NCI-H1436 treated with DMSO at 0.1 percent for 48 hours (cell line): ENCODE measurements around the gene THSD4.

ENCODE experiments used
- DNase-seq: peaks from one replicate; lab custom pipeline; 2025; lab: John Stamatoyannopoulos, UW

The THSD4 gene

DNA sequence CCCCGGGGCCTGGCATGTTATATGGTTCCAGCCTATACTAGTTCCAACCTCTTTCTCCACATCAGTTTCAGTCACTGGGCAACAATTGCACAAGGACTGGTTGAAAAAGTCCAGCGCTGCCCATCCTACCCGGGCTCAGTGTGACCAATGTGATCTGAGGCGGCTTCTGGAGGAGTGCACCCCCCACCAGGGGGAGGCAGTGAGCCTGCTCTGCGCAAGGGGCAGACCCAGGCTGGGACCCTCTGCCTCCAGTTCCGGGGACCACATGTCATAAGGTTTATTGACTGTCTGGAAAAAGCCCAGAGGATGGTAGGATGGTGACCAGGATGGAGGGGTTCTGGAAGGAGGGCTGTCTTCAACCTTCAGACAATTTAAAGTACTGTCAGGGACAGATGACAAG is 669.4 kb downstream of the THSD4 start:
- no peak for DNase-seq

DNA sequence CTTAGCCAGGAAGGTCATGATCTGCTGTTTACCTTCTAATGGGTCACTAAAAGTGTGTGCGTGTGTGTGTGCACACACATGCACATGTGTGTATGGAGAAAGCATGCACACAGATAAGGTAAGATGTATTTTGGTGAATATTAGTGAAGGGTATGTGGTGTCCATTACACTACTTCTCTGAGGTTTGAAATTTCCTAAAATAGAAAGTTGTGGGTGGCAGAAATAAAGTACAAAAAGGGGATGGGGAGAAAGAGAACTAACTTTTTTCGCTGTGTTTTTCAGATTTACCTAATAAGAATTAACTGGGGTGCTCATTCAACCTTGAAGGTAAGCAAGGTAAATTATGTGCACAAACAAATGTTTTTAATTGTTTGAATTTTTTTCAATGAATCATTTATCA is 670.7 kb downstream of the THSD4 start:
- no peak for DNase-seq

DNA sequence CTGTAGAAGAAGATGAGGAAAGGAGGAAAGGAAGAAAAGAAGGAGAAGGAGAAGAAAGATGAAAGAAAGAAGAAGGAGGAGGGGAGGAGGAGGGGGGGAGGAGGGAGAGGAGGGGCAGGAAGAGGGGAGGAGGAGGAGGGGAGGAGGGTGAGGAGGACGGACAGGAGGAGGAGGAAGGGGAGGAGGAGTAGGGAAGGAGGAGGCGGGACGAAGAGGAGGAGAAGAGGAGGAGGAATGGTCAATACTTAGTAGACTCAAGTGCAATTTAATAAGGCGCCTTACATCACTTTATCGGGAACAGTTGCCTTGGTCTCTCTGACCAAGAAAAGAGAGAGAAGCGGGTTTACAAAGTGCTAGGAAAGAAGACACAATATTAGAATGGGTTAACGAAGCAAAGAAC is 671.4 kb downstream of the THSD4 start:
- DNase-seq = no peak

DNA sequence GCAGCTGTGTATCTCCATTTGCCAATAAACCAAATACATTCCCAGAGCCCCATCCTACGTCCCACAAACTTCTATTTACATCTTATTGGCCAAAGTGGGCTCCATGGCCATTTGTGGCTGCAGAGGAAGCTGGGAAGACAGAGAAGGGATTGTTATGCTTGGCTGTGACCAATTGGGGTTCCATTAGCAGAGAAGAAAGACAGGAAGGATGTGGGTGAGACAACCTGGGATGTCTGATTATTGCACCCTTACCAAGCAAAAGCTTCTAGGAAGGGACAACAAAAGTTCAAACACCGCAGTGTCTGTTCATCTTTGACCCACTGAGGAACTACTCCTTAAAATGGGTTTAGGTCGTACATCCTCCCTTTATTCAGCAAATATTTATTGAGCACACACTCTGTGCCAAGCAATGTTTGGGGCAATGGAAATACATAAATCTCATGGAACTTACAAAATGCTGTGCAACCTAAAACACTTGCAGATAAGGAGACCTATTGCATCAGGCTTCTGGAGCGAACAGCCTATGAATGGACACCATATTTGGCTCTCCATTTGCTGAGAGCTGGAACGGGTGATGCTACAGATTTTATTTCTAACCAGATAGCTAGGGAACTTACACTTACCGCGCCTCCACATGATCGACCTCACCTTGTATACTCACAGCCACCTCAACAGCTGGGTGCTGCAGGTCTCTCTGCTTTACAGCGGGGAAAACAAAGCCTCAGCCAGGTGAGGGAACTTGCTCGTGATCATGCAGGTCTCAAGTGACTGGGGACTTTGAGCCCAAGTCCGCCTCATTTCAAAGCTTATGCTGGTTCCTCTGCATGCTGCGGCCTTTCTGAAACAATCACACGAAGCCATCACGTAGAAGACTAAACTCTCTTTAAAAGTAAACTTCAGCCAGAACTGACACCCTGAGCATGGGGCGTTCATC is 673.6 kb downstream of the THSD4 start:
- DNase-seq = no peak

DNA sequence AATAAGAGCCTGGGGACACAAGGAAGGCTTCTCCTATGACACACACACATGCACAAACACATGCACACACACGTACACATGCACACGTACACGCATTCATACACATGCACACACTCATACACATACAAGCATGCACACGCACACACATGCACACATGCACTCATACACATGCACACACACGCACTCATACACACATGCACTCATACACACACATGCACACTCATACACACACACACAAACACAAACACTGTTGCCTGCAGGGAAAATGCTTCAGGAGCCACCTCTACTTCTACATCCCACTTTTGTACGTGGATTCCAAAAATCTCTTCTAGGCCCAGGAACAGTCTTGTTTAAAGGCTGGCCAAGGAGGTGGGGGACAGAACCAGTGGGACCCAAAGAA is 674.3 kb downstream of the THSD4 start:
- no peak for DNase-seq

DNA sequence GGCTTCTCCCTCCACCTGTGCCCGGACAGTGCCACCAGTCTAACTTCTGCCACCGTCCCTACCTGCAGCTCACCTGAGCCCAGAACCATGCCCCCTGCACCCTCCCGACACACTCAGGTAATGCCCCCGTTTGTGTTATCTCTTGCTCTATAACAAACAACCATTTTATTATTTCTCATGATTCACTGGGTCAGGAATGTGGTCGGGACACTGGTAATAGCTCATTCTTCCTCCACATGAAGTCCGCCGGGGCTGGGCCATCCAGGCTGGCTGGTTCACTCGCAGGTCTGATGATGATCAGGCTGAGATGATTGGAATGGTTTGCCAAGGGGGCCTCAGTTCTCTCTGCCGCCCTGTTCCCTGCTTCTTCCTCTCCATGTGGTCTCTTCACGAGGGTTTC is 674.8 kb downstream of the THSD4 start:
- DNase-seq = no peak

DNA sequence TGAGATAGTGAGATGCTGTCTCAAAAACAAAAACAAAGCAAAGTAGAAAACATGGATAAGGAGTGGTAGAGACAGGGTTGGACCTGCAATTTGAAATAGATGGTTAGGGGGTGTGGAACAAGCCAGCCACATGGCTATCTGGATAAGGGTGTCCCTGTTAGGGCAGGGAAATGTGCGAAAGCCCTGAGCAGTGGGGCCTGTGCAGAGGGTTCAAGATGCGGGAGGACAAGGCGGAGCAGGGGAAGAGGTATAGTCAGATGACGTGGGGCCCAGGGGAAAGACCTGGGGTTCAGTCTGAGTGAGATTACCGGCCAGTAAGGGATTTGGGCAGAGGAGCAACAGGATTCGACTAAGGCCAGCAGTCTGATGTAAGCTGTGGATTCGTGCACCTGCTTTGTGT is 676.7 kb downstream of the THSD4 start:
- no peak for DNase-seq

DNA sequence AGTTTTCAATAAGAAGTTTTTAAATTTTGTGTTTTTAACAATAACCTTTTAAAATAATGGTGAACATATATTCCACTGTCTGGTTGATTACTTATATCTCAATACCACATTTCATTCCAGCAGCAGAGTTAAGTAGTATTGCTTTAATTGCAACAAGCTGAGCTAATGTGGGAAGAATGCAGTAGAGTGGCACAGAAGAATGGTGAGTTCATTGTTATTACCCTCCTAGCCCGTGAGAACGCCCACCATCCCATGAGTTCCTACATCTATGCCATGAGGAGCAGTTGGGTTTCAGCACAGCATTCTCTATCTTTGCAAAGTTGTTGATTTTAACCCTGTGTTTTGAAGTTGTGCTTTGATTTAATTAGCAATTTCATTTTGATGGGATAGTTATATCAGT is 677.2 kb downstream of the THSD4 start:
- no peak for DNase-seq

DNA sequence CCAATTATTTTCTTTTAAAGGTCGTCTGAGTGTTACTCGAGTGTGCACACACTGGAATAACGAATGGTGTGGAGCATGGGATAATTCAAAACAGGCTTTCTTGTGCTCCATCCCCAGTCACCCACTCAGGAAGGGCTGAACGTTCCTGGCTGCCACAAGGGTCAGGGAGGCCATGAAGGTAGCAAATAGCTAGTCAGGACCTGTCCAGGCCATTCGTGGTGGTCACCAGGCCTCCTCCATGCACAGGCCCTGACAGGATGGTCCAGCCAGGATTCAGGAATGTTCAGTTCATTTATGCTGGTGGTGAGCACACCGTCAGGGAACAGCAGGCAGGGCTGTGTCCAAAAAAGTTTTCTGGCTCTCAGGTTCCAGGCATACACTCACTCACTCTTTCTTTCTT is 683.4 kb downstream of the THSD4 start:
- DNase-seq = no peak

DNA sequence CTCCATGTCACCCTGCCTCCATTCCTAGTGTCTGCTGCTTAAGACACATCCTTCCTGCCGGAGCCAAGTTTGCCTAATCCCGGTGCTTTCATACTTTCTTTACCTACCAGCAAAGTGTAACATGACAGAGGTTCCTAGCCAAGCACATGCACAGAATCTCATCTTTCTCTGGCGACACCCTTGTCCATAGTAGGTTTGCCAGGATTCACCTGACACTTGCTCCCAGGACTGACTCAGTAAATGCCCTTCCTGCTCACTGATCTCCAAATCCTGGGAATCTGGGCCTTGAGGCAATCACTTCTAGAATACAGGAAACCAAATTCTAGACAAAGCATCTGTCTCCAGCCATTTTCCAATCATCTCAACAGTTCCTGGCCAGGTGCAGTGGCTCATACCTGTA is 684.9 kb downstream of the THSD4 start:
- DNase-seq = no peak

DNA sequence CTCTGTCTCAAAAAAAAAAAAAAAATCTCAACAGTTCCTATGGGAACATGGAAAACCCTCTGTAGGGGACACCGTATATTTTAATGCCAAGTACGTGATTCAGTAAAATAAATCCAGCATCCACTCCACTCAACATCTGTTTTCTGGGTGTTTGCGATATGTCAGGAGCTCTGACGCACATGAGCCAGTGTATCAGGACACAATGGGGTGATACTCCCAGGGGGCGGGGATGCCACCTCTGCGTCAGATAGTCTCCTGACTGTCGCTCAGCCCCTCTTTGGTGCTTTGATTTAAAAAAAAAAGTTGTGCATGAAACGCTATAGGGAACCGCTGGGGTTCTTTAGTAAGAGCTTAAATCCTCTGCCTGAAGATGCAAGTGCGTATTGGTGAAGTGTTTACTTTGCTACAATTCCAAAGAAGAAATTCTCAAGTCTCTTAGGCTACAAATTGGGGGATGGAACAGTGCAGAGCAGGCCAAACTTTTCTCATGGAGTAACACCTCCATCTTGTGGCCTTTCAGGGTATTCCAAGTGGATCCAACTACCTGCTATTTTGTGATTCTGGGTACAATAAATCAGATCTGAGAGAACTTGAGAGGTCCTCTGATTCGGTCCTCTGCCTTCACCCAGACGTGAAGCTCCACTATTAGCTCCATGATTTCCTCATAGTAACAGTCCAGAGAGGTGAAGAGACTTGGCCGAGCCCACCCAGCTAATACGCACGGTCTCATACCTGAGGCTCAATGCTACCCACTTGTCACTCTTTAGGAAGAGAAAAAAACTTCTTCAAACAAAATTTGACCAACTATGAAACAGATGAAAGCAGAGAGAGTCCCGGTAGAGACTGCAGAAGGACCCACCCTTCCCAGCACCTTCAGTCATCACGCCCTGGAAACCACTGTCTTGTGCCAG is 685.8 kb downstream of the THSD4 start:
- DNase-seq = no peak

DNA sequence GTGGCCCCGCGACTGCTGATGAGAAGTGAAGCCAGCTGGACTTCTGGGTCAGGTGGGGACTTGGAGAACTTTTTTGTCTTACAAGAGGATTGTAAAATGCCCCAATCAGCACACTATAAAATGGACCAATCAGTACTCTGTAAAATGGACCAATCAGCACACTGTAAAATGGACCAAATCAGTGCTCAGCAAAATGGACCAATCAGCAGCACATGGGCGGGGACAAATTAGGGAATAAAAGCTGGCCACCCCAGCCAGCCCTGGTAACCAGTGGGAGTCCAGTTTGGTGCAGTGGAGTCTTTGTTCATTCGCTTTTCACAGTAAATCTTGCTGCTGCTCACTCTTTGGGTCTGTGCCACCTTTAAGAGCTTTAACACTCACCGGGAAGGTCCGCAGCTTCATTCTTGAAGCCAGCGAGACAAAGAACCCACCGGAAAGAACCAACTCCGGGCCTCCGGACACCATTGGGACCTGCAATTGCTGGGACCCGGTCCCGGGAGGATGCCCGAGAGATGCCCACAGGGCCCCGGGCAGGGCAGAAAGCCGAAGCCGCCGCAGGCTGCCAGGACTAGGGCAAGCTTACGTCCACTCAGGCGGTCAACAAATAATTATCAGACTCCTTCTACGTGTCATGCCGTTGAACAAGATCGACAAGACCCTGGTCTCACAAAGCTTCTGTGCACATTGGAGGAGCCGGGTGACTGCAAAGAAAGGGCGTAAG is 686.8 kb downstream of the THSD4 start:
- no peak for DNase-seq

DNA sequence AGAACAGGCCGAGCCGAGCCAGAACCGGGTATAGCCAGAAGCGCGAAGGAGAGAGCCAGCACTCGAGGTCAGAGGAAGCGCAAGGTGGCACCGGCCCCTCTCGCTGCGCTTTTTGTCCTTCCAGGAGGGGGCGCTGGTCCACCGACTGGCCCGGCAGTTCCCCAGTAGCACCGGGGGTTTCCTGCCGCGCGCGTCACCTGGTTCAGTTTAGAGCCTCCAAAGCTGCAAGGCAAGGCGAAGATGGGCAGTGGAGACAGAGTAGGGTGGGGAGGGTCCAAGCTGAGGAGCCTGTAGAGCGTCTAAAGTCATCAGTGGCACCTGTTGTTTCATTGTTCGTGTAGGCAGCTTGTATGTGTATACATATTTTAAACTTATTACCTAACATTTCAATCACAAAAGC is 687.5 kb downstream of the THSD4 start:
- DNase-seq = no peak

DNA sequence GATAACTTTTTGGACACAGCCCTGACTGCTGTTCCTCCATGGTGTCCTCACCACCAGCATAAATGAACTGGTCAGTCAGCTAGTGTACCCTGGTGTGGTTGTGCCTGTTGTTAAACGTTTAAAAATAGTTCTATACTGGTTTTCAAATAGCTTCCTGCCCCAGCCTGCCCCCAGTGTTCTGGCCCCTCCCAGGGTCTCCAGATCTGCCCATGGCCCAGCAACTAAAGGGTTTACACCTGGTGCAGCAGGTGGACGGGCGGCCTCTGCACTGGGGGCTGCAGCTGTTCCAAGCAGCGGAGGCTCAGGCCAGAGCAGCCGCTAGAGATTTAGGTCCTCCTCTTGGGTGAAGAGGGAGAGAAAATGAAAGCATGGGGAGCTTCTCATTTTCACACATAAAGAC is 689.0 kb downstream of the THSD4 start:
- no peak for DNase-seq

DNA sequence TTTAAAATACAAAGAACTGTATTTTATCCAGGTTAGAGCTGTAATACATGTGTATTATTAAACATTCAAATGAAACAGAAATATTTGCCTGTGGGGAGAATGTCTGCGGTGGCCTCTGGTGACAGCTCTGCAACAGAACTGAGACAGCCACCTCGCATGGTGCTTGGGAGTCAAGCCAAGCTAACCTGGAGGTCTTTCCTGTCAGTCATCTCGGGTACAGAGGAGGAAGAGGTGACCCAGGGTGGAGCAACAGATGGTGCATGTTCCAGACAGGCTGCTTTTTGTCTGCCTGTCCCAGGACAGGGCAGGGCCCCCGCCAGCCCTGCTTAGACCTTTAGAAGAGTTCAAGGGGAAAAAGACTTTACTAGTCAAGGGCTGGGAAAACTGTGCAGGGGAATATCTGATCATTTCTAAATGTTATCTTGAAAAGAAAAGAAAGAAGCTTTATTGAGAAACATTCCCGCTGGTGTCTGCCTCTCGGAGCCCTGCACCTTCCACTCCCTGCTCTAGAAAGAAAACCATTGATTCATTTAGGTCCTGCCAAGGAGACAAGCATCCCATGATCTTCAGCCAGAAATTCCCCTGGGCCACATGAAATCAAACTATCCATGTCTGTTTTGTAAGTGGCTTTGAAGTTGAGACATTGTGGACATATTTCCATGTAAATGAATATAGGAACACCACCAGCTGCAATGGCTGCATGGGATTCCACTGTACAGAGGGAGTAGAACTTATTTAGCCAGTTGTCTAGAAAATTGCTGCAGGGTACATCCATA is 689.6 kb downstream of the THSD4 start:
- DNase-seq = no peak

DNA sequence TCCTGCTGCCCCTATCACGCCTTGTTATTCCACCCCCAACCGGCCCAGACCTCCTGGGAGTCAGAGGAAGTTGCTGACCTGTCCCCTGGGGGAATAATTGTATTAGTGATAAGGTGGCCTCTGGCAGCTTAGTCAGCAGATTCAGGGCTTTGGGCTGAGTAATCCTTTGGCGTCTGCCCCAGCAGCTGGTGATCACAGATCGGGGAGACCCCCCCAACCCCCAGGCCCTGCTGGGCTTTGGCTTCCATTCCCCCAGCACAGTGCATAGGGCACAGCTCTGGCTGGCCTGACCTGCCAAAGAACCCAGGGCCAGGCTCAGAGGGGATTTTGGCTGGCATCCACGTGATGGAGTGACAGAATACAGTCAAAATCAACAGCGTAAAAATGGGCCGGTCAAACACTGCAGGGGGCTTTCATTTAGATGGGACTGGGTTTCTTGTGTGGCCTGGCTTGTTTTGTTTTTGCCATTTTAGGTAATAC is 691.2 kb downstream of the THSD4 start:
- DNase-seq = no peak

DNA sequence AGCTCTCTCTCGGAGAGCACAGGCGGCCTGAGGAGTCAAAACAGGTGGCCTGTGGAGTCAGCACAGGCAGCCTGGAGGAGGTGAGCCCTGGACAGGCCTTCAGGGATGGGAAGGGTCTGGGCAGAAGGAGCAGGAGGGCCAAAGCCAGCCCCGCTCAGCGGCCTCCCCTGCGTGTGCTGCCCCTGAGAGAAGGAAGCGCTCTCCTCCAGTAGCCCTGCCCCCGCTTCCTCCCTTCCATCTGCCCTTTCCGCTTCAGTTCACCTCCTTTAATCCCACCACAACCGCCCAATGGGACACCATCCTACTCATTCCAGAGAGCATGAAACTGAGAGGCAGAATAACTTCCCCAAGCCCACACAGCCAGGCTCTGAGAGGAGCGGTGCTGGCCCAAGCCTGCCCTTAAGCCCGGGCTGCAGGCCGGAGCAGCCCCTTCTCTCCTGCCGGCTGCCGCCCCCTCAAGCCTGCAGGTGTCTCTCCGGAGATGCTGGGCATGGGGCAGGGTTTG is 691.9 kb downstream of the THSD4 start:
- DNase-seq = no peak

DNA sequence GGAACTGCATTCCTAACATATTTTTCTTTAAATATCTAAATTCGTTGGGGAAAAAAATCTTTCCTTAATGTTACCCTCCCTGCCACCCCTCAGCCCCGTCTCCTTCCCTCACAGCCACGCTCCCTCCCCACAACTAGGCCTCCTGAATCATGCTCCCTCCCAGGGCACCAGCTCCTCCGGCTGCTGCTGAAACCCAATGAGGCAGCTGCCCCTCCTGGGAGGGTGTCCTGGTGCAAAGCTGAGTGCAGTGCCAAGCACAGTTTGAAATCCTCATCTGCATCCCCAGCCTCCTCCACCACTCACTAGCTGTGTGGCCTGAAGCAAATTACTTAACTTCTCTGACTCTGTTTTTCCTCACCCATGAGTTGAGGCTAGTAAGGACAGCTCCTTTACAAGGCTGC is 692.4 kb downstream of the THSD4 start:
- no peak for DNase-seq

DNA sequence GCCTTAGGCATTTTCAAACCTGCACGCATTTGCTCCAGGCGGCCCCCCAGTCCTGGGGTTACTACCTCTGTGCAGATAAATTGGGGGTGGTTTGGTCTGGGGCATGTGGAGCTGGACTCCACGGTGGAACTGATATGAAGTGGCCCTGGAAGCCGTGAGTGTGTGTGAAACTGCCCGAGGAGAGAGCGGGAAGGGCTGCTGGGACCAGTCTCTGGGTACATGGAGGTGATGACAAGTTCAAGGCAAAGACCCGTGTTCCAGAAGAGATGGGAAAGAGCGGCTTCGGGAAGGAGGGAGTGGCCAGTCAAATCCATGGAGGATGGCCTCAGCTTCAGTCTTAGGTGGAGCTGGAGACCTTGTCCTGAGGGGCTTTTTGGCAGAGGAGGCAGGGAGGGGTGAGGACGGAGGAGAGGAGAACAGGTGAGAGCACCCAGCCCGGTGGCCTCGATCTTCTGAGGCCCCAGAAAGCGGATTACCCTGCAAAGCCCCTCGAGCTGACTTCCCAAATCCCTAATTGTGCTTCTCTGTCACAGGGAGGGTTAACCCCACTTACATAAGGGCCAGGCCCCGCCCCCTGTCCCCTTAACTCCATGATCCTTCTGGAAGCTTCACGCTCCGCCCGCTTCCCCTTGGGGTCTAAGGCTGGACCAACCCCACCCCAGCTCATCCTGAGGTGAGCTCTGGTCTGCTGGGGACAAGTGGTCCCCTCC is 693.2 kb downstream of the THSD4 start:
- no peak for DNase-seq

DNA sequence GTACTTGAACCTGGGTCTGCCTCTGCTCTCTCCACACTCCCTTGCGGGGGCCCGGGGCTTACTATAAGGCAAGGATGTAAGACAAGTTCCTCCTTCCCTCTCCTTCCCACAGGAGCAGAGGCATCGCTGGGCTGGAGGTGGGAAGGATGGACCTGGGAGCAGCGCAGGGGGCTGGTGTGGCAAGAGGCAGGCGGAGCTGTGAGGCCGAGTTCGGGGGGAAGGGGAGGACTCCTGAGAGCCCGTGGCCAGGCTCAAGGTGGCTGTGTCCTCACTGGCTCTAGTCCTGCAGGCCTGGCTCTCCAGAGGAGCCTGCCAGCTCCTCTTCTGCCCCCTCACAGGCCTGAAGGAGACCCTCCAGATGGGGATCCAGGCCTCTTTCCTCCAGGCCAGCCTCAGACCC is 694.1 kb downstream of the THSD4 start:
- DNase-seq = no peak
